Effector memory CD8-positive, alpha-beta T cell (primary cell): Measurements from ENCODE around the gene SLC66A2.
"Not testable (repeated sequence)": the region's sequence is repeated elsewhere in the genome, so short reads cannot be mapped to it uniquely, and the experiment has no call there.

Experiments used
- ATAC-seq: fragments of 150-1000 bp; cut with Tn5 transposase; replicated peaks from 2 replicates; pipeline ENCODE4 v1.10.0; 2021; ENCODE audit warnings: mild to moderate bottlenecking, moderate library complexity
- DNase-seq, 3 experiments: peaks; one replicate each; pipeline ENCODE4 v3.0.0; 2021
- H3K27ac Mint-ChIP-seq, 2 donors: one replicate each; pipeline ENCODE4 v1.8.0; 2022; ENCODE audit warnings: mild to moderate bottlenecking in 2 of 2, mixed read lengths in 2 of 2, moderate library complexity in 2 of 2
- H3K27me3 Mint-ChIP-seq, 2 donors: one replicate each; pipeline ENCODE4 v1.8.0; 2022; ENCODE audit warnings: mixed read lengths in 2 of 2
- H3K36me3 Mint-ChIP-seq: one replicate; pipeline ENCODE4 v1.8.0; 2022; ENCODE audit warnings: mild to moderate bottlenecking, moderate library complexity, mixed read lengths; ENCODE audit not compliant: insufficient read depth
- H3K4me1 Mint-ChIP-seq, 2 donors: one replicate each; pipeline ENCODE4 v1.8.0; 2022; ENCODE audit warnings: low read depth in 2 of 2, mixed read lengths in 2 of 2
- H3K4me3 Mint-ChIP-seq, 2 donors: one replicate each; pipeline ENCODE4 v1.8.0; 2022; ENCODE audit warnings: mild to moderate bottlenecking in 2 of 2, mixed read lengths in 2 of 2, moderate library complexity in 2 of 2
- H3K9me3 Mint-ChIP-seq, 2 donors: one replicate each; pipeline ENCODE4 v1.8.0; 2022; ENCODE audit warnings: mixed read lengths in 2 of 2

The SLC66A2 gene

DNA sequence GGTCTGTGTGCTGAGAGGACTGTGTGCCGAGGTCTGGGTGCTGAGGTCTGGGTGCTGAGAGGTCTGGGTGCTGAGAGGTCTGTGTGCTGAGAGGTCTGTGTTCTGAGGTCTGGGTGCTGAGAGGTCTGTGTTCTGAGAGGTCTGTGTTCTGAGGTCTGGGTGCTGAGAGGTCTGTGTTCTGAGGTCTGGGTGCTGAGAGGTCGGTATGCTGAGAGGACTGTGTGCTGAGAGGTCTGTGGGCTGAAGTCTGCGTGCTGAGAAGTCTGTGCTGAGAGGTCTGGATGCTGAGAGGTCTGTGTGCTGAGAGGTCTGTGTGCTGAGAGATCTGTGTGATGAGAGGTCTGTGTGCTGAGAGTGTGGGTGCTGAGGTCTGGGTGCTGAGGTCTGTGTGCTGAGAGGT is 85.5 kb downstream of the SLC66A2 start:
- not testable (repeated sequence) for H3K9me3 Mint-ChIP-seq, H3K27me3 Mint-ChIP-seq, H3K4me3 Mint-ChIP-seq, H3K27ac Mint-ChIP-seq, ATAC-seq, DNase-seq, H3K4me1 Mint-ChIP-seq, H3K36me3 Mint-ChIP-seq

DNA sequence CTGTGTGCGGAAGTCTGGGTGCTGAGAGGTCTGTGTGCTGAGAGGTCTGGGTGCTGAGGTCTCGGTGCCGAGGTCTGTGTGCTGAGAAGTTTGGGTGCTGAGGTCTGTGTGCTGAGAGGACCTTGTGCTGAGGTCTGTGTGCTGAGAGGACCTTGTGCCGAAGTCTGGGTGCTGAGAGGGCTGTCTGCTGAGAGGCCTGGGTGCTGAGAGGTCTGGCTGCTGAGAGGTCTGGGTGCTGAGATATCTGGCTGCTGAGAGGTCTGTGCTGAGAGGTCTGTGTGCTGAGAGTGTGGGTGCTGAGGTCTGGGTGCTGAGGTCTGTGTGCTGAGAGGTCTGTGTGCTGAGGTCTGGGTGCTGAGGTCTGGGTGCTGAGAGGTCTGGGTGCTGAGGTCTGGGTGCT is 86.5 kb downstream of the SLC66A2 start:
- not testable (repeated sequence) for H3K9me3 Mint-ChIP-seq, H3K4me1 Mint-ChIP-seq, ATAC-seq, H3K4me3 Mint-ChIP-seq, H3K36me3 Mint-ChIP-seq, H3K27ac Mint-ChIP-seq, H3K27me3 Mint-ChIP-seq, DNase-seq

DNA sequence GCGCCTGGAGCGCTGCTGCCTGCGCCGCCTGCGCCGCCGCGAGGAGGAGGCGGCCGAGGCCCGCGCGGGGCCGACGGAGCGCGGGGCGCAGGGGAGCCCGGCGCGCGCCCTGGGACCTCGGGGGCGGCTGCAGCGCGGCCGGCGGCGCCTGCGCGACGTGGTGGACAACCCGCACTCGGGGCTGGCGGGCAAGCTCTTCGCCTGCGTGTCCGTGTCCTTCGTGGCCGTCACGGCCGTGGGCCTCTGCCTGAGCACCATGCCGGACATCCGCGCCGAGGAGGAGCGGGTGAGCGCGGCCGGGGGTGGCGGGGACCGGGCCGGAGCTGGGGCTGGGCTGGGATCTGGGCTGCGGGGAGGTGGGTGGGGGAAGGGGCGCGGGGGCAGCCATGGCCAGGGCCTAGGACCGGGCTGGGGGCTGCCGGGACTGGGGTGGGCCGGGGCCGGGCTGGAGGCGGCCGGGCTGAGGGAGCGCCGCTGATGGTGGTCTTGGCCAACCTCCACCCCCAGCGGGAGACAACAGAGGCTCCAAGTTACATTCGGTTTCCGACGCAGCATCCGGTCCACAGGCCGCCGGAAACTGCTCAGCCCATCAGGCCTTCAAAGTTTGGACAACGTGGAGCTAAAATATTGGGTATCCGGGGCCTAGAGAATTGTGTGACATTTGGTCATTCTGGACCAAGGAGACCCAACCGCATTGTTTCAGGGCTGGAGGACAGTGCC is 87.3 kb downstream of the SLC66A2 start:
- Mint-ChIP-seq H3K9me3 (peaks cover 3 to 8% of the 10 kb centered on the region in 2 donors), H3K4me1 (no peaks in the 10 kb centered on the region), H3K36me3 (no peaks in the 10 kb centered on the region), H3K27me3 (peaks cover 7 to 11% of the 10 kb centered on the region in 2 donors), H3K4me3 (no peak overlapping the region), H3K27ac (no peak overlapping the region)
- ATAC-seq: no peak
- no peak for DNase-seq

GRCh38 chr18:79863161-79864005 is 88.1 kb downstream of the SLC66A2 start:
- Mint-ChIP-seq H3K36me3 (no peaks in the 10 kb centered on the region), H3K4me3 (no peak overlapping the region), H3K4me1 (no peaks in the 10 kb centered on the region), H3K27me3 (peaks cover 7 to 19% of the 10 kb centered on the region in 2 donors), H3K27ac (no peak overlapping the region), H3K9me3 (peaks cover 3 to 8% of the 10 kb centered on the region in 2 donors)
- no peak for DNase-seq
- ATAC-seq: no peak

GRCh38 chr18:79862562-79862961 is 88.9 kb downstream of the SLC66A2 start:
- H3K9me3 Mint-ChIP-seq: peaks cover 3 to 8% of the 10 kb centered on the region in 2 donors
- no peak overlapping the region for H3K27ac Mint-ChIP-seq
- H3K36me3 Mint-ChIP-seq: no peaks in the 10 kb centered on the region
- no peak overlapping the region for H3K4me3 Mint-ChIP-seq
- no peak for ATAC-seq
- no peaks in the 10 kb centered on the region for H3K4me1 Mint-ChIP-seq
- DNase-seq: no peak
- peaks cover 7 to 22% of the 10 kb centered on the region in 2 donors for H3K27me3 Mint-ChIP-seq

DNA sequence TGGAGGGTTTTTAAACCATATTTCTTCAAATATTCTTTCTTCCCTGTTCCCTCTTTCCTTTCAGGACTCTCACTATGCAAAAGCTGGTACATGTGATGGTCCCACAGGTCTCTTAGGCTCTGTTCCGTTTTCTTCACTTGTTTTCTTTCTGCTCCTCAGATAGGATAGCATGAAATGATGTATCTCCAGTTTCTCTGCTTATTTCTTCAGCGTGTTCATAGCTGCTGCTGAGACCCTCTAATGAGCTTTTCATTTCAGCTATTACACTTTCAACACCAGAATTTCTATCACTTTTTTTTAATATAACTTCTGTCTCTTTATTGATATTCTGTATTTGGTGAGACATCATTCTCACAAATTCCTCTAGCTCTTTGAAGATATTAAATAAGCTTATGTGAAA is 89.8 kb downstream of the SLC66A2 start:
- H3K4me1 Mint-ChIP-seq: peaks cover 0 to 2% of the 10 kb centered on the region in 2 donors
- ATAC-seq: no peak

GRCh38 chr18:79859314-79859713 is 92.1 kb downstream of the SLC66A2 start:
- peaks cover 3 to 8% of the 10 kb centered on the region in 2 donors for H3K9me3 Mint-ChIP-seq
- peaks cover 6% of the 10 kb centered on the region for H3K36me3 Mint-ChIP-seq
- H3K4me1 Mint-ChIP-seq: peaks cover 0 to 2% of the 10 kb centered on the region in 2 donors
- DNase-seq (no peak), ATAC-seq (no peak)
- no peak overlapping the region for H3K27ac Mint-ChIP-seq
- peaks cover 17 to 47% of the 10 kb centered on the region in 2 donors for H3K27me3 Mint-ChIP-seq
- H3K4me3 Mint-ChIP-seq: no peak overlapping the region

More for the DNA sequence above, 89.8 kb downstream of the SLC66A2 start:
- H3K27me3 Mint-ChIP-seq: peaks cover 7 to 30% of the 10 kb centered on the region in 2 donors
- no peak for DNase-seq
- peaks cover 3 to 8% of the 10 kb centered on the region in 2 donors for H3K9me3 Mint-ChIP-seq
- H3K4me3 Mint-ChIP-seq: no peak overlapping the region
- peaks cover 6% of the 10 kb centered on the region for H3K36me3 Mint-ChIP-seq
- no peak overlapping the region for H3K27ac Mint-ChIP-seq

- ATAC-seq (no peak), DNase-seq (no peak)
- Mint-ChIP-seq H3K27me3 (peaks cover 17 to 47% of the 10 kb centered on the region in 2 donors), H3K4me1 (peaks cover 0 to 2% of the 10 kb centered on the region in 2 donors), H3K27ac (no peak overlapping the region), H3K4me3 (no peak overlapping the region), H3K9me3 (peaks cover 3 to 8% of the 10 kb centered on the region in 2 donors), H3K36me3 (peaks cover 6% of the 10 kb centered on the region)
These were observed 94.3 kb downstream of the SLC66A2 start for GRCh38 chr18:79857082-79857671.

DNA sequence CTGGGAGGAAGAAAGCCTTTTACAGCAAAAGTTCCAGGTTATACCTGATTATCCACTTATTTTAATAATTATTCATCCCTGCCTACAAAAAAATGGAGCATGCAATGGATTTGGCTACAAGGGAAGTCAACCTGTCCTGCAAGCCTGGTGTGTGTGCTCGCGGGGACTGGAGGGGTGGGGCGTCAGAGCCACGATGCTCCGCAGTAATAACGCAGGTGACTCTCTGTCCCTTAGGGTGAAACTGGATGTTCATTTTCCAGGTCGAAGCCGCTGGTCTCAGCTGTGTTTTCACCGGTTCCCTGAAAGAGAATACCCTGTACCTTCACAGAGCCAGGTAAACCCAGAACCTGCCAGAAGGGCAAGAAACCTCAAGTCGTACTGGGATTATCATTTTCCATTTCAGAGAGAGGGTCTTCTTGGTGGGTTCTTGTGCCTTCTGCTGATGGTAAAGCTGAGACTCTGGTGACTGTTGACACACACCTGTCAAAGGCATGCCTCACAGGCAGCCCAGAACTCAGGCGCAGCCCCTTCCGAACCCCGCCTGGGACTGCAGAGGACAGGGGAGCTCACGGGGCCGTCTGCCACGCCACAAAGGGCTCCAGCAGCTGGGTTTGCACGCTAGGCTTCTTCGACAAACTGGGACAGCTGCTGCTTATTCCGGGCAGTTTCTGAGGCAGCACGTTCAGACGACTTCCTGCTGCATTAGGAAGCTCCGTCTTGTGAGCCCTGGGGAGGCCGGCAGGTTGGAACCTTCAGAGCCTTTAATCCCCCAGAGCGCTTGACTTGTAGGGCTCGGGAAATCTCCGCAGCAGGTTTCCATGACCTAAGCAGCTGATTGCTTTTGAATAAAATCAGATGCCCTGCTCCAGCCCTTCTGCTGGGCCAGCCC is 95.1 kb downstream of the SLC66A2 start:
- no peak overlapping the region for H3K27ac Mint-ChIP-seq

DNA sequence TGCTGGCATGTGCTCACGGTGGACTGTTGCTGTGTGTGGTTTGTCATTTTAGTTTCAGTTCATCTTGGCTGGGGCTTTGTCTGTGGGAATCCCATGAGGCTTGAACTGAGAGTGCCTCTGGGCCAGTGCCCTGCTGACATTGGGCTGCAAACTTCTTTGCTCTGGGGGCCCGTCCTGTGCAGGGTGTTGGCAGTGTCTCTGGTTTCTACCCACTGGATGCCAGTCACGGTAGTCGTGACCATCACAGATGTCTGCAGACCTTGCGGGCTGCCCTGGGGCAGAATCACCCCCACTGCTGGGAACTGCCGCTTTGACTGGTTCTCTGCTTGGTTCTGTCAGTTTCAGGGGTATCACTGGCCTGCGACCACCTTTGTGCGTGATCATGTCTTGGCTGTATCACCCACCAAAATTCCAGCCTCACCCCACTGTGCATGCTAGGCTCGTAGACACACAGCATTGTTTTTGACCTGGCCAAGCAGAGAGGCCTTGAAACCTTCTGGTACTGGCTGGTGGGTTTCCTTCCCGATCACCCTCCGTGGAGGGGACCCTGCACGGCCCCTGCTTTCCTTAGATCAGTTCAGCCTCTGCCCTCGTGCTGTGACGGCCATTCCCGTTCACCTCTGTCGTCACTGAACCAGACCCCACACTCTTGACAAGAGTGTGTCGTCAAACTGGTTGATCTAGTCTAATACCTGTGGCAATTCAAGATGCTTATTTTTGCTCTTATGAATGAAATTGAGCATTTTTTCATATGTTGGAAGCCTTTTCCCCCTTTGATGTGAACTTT is 96.1 kb downstream of the SLC66A2 start:
- DNase-seq: no peak
- no peak for ATAC-seq
- peaks cover 10 to 47% of the 10 kb centered on the region in 2 donors for H3K27me3 Mint-ChIP-seq
- no peak overlapping the region for H3K27ac Mint-ChIP-seq
- no peak overlapping the region for H3K4me3 Mint-ChIP-seq
- H3K9me3 Mint-ChIP-seq: no peaks in the 10 kb centered on the region
- H3K4me1 Mint-ChIP-seq: peaks cover 0 to 2% of the 10 kb centered on the region in 2 donors
- peaks cover 6% of the 10 kb centered on the region for H3K36me3 Mint-ChIP-seq

More for the DNA sequence above, 95.1 kb downstream of the SLC66A2 start:
- Mint-ChIP-seq H3K36me3 (peaks cover 6% of the 10 kb centered on the region), H3K27me3 (peaks cover 10 to 47% of the 10 kb centered on the region in 2 donors), H3K4me1 (peaks cover 0 to 2% of the 10 kb centered on the region in 2 donors), H3K4me3 (no peak overlapping the region), H3K9me3 (peaks cover 0 to under 1% of the 10 kb centered on the region in 2 donors)
- DNase-seq (no peak), ATAC-seq (no peak)

DNA sequence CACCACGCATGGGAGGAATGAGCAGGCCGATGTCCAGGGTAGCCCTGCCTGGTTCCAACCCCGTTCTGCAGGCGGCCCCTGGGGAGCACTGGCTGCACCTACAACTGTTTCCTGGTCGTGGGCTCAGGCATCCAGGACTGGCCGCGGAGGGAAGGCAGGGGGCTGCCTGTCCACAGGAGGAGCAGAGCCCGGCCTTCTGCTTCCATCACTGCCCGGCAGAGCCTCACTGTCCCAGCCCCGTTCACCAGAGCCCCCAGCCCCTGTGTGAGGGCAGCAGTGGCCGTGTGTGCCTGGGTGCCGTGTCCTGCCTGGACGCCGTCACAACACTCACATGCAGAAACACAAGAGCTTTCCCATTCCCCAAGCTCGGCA is 97.5 kb downstream of the SLC66A2 start:
- no peak overlapping the region for H3K27ac Mint-ChIP-seq
- ATAC-seq: no peak
- no peak for DNase-seq
- H3K4me1 Mint-ChIP-seq: peaks cover 0 to 2% of the 10 kb centered on the region in 2 donors
- H3K4me3 Mint-ChIP-seq: no peak overlapping the region
- H3K9me3 Mint-ChIP-seq: no peaks in the 10 kb centered on the region
- peaks cover 6% of the 10 kb centered on the region for H3K36me3 Mint-ChIP-seq
- peaks cover 10 to 34% of the 10 kb centered on the region in 2 donors for H3K27me3 Mint-ChIP-seq

GRCh38 chr18:79853303-79853992 is 98.0 kb downstream of the SLC66A2 start:
- no peak for DNase-seq
- Mint-ChIP-seq H3K4me3 (no peak overlapping the region), H3K9me3 (no peaks in the 10 kb centered on the region), H3K4me1 (peaks cover 0 to 2% of the 10 kb centered on the region in 2 donors), H3K27me3 (peaks cover 10 to 29% of the 10 kb centered on the region in 2 donors), H3K27ac (no peak overlapping the region), H3K36me3 (peaks cover 6% of the 10 kb centered on the region)
- no peak for ATAC-seq
